A204.1 (cell line): ENCODE measurements around the gene LRRC36.

Experiments used
- FAIRE-seq: peaks from 2 replicates; lab custom pipeline; 2012; peaks lifted over from hg19 to GRCh38; lab: Jason Lieb, UNC

The LRRC36 gene, protein sequence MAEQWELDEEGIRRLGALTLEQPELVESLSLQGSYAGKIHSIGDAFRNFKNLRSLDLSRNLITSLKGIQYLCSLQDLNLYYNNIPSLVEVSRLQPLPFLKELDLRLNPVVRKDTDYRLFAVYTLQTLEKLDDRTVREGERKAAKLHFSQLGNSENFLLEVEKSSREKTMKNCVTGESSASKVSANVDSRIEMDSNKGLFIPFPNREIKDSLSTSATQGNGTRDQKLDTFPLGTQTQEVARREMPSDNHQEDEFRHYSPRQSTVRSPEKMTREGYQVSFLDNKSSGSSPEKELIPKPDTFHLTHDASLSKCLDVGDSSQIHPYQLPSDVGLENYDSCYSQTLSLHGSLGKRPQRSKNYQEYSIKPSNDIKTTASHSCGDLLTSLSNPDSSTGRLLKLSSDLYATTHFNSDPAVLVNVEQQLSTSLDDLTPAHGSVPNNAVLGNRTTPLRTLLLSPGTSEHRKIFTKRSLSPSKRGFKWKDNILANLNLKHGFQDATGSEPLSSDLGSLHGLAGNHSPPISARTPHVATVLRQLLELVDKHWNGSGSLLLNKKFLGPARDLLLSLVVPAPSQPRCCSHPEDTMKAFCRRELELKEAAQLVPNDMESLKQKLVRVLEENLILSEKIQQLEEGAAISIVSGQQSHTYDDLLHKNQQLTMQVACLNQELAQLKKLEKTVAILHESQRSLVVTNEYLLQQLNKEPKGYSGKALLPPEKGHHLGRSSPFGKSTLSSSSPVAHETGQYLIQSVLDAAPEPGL

DNA sequence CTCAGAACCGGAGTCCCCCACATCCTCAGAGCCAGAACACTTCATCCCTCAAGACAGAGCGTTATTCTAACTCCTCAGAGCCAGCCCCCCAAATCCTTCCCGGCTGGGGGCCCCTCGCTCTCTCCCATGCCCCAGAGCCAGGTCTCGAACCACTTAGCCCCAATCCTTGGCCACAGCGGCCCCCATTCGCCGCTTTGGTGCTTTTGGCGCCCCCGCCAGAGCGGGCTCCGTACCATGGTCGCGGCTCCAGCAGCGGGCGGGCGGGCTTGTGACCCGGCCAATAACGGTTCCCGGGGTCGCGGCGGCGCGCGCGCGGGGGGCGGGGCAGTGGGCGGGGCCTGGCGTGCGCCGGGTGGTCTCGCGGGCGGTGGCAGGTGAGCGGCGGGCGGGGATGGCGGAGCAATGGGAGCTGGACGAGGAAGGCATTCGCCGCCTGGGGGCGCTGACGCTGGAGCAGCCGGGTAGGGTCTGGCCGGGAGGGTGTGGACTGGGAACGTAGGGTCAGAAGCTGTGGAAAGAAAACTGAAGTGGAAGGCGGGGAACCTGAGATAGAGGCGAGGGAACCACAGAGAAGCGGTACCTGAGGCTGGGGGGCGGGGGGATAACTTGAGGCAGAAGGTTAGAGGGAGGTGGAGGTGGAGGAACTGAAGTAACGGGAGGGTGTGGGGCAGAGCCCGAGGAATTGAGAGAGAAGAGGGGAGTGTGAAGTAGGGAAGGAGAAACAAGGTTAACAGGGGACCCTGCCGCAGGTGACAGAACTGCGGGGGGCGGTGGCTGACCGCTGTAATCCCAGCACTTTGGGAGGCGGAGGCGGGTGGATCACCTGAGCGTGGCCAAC is at the start of gene LRRC36, which contains the start of gene KCTD19:
TSS of gene LRRC36 (plus strand) at position 344 of the 838 bp plus-strand sequence. CDS start at position 392, 48 bp downstream.
TSS of gene KCTD19 (minus strand) at position 270 of the 838 bp plus-strand sequence. CDS start at position 236, 34 bp downstream.
- no peak for FAIRE-seq

DNA sequence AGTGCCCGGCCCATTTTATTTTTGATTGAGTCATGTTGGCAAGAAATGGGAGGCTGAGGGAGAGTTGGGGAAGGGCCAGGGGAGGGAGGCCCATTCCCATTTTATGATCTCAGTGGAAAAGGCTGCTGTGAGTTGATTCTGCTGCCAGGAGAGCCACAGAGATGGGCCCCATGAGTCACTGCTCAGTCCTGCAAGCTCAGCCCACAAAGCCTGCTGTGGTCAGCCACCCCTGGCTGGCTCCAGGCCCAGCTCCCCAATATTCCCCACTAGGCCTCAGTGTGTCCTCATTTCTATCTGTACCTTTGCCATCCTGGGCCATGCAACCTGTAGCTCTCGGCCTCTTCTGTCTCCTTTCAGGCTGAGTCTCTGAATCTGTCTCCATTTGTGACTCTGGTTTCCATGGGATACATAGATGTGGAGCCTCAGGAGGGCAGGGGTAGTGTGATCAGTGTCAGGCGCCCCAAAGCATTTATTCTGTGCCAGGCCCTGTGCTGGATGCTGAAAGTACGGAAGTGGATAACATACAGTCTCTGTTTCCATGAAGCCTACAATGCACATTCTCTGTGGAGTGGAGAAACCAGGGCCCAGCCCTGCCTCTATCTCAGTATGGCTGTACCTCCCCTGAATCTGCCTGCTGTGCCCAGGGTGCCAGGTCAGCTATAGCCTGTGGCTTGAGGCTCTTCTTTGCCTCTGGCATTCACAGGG is 49.2 kb upstream of the LRRC36 start:
- FAIRE-seq: no peak

DNA sequence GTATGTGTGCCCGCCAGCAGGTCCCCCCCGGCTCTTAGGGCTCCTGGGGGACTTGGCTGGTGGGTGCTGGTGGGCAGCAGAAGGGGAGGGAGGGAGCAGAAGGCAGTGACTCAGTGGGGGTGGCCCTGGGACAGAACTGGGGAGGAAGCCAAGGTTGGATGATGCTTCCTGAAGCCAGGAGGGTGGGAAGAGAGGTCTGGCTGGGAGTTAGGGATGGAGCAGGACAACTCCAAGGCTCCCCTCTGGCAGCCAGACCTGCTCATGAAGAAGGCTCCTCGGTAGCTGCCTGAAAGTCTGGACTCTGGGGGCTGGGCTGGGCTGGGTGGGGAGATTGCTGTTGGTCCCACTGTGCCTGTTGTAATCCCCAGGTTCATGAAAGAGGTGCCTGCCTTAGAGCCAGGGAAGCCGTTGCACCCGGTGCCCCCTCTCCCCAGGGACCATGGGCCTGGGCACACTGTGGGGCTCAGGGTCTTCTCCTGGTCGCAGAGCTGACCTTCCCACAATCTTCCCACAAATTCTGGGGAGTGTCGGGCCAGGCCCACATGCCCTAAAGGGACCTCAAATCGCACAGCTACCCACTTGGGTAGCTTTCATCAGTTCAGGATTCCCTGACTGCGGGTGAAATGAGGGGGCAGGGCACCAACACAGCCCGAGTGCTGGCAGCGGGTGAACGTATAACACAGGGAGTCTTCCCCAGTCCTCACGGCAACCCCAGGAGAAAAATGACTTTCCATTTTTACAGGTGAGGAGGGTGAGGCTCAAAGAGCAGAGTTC is 48.4 kb upstream of the LRRC36 start:
- FAIRE-seq: no peak

DNA sequence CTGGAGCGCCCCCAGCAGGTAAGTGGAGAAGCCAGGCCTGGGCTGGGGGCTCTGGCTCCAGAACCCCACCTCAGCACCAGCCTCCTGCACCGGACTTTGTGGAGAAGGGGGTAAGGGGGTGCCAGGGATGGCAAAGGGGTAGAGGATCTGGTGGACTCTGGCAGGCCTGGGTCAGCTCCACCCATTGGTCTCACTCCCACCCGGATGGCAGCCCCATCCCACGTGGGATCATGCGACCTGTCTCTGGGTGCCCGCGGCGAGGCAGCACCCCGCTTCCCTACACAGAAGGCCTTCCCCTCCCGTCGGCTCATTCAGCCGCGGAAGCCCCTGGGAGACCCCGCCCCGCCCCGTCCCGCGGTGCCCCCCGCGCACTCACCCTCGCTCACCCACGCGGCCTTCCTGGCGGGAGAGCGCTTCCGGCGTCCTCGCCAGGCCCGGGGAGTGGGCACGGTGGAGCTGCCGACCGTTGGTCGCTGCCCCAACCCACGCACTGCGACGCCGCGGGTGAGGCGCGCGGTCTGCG is 47.8 kb upstream of the LRRC36 start:
- no peak for FAIRE-seq

DNA sequence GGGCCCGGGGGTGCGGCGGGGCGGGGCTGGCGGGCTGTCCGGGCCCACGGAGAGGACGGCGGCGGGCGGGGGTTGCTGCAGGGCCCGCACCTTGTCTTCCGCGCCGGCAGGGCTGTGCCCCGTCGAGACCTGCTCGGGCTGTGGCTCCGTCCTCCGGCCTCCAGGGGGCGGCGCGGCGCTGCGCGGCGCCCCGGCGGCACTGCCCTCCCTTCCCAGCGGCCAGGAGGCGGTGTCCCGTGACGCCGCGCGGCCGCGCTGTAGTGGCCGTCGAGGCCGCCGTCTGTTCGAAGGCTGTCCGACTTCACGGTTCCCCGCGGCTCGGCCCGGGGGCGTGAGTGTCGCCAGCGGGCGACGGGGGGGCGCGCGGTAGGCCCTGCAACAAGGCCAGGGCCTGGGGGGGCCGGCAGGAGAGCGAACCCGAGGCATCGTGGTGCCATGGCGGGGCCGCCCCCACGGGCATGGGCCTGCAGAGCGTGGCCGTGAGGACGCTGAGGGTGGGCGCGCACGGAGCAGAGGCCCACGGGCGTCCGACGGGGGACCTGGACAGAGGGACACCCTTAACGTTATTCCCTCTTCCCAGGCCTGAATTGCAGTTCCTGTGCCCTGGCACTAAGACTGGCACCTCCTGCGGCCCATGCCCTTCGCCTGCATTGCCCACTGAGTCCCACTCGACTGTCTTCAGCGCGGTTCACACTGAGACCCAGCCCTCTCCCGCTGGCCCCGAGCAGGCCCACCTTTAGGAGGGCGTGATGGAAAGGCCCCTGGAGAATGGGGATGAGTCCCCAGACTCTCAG is 47.1 kb upstream of the LRRC36 start, which contains the start of gene PLEKHG4:
TSS of gene PLEKHG4 (plus strand) at position 237 of the 794 bp plus-strand sequence. CDS start at position 750, 513 bp downstream.
- FAIRE-seq: no peak

DNA sequence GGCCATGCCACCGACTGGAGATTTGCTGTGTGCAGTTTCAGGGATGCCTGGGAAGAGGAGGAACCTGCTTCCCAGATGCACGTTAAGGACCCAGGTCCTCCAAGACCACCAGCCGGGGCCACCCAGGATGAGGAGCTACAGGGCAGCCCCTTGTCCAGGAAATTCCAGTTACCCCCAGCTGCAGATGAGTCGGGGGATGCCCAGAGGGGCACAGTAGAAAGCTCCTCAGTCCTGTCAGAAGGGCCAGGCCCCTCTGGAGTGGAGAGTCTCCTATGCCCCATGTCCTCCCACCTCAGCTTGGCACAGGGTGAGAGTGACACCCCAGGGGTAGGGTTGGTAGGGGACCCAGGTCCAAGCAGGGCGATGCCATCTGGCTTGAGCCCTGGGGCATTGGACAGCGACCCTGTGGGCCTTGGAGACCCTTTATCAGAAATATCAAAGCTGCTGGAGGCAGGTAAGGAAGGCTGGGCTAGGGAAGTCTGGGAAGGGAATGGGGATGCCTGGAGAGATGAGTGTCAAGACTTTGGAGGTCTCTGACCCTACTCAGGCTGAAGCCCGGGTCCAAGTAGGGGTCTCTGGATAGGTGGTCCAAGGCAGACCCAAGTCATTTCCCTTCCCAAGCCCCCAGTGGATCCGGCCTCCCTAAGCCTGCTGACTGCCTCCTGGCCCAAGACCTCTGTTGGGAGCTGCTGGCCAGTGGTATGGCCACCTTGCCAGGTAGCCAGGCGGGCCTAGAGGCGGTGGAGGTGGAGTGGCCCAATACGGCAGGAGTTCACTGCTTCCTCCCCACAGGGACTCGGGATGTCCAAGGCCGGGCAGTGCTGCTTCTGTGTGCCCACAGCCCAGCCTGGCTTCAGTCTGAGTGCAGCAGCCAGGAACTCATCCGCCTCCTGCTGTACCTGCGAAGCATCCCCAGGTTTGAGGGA is 46.3 kb upstream of the LRRC36 start:
- no peak for FAIRE-seq

DNA sequence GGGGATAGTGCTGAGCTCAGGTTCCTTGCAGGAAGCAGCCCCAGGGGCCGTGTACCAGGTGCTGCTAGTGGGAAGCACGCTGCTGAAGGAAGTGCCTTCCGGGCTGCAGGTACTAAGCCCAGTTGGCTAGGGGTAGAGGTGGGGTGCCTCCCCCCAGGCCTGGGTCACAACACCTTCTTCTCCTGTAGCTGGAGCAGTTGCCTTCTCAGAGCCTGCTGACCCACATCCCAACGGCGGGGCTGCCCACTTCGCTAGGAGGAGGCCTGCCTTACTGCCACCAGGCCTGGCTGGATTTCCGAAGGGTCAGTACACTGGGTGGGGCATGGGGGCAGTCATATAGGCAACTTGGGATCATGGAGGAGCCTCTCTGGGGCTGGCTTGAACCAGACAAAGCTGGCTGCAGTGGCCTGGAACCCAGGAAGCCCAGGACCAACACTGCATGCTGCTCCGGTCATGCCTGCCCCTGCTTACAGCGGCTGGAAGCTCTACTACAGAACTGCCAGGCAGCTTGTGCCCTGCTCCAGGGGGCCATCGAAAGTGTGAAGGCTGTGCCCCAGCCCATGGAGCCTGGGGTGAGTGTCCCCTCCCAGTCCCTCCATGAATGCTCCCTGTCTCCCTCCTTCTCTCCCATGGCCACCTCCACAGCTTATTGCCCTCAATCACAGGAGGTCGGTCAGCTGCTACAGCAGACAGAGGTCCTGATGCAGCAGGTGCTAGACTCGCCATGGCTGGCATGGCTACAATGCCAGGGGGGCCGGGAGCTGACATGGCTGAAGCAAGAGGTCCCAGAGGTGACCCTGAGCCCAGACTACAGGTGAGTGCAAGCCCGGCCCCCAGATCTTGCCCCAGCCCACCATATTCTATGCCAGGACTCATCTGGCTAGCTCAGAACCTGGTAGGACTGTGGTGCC is 44.8 kb upstream of the LRRC36 start:
- no peak for FAIRE-seq

DNA sequence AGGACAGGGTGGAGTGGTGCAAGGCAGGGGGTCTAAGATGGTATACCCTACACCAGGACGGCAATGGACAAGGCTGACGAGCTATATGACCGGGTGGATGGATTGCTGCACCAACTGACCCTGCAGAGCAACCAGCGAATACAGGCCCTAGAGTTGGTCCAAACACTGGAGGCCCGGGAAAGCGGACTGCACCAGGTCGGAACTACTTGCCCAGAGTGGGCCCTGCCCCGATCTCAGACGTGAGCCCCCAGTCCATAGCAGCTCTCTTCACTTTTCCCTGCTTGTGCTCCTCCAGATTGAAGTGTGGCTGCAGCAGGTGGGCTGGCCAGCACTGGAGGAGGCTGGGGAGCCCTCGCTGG is 44.2 kb upstream of the LRRC36 start:
- FAIRE-seq: no peak

DNA sequence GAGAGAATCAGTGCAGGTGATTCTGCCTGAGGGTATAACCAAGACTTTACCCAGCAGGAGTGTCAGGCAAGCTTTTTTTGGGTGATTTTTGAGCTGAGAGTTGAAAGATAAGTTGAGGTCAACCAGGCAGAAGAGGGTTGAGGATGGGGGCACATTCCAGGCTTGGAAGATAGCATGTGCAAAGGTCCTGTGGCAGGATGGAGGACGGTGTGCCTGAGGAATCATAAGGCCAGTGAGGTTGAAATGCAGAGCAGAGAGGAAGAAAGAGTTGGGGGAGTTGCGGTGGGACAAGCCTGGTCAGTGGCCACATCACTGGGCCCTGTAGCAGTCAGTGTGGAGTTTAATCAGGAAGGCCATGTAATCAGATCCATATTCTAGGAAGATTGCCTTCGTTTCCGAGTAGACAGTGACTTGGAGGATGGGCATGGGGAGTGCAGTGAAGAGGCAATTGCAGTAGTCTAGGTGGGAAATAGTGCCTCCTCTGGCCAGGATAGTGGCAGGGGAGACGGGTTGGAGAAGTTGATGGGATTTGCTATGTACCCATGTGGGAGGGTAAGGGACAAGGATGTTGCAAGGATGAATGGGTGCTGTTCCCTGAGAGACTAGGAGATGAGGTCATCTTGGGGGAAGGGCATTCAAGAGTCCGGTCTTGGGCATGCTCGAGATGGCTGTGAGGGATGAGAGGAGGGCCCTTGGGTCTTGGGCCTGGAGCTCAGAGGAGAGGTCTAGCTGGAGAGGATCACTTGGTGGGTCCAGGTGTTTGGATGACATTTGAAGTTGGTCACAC is 43.4 kb upstream of the LRRC36 start:
- no peak for FAIRE-seq

DNA sequence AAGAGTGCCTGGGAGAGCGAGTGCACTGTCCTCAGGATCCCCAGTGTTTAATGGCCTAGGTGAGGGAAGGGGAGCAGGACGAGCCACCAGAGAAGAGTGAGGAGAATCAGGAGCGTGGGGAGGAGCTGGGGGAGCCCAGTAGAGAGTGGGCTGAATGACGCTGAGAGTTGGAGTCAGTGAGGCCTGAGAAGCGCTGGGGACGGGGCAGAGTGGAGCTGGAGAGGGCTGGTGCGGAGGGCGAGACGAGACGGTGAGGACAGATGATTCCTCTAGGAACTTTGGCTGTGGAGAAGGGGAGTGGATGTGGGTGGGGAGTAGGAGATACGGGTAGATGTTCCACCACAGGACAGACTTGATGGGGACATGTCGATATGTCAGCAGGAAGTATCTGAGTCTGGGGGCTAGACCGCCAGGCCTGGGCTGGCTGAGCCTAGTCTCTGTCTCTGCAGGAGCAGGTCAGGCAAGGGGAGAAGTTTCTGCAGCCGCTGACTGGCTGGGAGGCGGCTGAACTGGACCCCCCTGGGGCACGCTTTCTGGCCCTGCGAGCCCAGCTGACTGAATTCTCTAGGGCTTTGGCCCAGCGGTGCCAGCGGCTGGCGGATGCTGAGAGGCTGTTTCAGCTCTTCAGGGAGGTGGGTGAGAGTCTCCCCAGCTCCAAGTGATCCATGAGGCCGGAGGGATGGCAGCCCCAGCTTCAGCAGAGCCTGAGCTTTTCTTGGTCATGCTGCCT is 42.6 kb upstream of the LRRC36 start:
- FAIRE-seq: no peak

DNA sequence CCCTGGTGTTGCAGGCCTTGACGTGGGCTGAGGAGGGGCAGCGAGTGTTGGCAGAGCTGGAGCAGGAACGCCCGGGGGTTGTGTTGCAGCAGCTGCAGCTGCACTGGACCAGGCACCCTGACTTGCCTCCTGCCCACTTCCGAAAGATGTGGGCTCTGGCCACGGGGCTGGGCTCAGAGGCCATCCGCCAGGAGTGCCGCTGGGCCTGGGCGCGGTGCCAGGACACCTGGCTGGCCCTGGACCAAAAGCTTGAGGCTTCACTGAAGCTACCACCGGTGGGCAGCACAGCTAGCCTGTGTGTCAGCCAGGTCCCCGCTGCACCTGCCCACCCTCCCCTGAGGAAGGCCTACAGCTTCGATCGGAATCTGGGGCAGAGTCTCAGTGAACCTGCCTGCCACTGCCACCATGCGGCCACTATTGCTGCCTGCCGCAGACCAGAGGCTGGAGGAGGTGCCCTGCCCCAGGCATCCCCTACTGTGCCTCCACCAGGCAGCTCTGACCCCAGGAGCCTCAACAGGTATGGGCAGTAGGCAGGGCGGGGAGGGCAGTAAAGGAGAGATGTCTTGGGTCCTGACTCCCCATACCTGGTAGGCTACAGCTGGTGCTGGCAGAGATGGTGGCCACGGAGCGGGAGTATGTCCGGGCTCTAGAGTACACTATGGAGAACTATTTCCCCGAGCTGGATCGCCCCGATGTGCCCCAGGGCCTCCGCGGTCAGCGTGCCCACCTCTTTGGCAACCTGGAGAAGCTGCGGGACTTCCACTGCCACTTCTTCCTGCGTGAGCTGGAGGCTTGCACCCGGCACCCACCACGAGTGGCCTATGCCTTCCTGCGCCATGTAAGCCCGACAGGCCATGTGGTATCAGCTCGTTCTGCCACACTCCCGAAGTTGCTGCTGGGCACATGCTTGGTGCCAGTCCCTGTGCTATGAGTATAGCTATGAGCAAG is 41.6 kb upstream of the LRRC36 start:
- FAIRE-seq: no peak

DNA sequence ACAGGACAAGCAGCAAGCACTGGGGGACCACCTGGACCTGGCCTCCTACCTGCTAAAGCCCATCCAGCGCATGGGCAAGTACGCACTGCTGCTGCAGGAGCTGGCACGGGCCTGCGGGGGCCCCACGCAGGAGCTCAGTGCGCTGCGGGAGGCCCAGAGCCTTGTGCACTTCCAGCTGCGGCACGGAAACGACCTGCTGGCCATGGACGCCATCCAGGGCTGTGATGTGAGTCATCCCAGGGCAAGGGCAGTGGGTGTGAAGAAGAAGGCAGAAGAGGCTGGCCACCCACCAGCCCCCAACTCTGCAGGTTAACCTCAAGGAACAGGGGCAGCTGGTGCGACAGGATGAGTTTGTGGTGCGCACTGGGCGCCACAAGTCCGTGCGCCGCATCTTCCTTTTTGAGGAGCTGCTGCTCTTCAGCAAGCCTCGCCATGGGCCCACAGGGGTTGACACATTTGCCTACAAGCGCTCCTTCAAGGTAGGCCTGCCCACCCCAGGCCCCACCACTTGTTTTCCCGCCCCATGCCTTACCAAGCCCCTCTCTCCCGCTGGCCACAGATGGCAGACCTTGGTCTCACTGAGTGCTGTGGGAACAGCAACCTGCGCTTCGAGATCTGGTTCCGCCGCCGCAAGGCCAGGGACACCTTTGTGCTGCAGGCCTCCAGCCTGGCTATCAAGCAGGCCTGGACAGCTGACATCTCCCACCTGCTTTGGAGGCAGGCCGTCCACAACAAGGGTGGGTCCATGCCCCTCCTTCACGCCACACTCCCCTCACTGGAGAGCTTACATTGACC is 40.0 kb upstream of the LRRC36 start:
- no peak for FAIRE-seq

DNA sequence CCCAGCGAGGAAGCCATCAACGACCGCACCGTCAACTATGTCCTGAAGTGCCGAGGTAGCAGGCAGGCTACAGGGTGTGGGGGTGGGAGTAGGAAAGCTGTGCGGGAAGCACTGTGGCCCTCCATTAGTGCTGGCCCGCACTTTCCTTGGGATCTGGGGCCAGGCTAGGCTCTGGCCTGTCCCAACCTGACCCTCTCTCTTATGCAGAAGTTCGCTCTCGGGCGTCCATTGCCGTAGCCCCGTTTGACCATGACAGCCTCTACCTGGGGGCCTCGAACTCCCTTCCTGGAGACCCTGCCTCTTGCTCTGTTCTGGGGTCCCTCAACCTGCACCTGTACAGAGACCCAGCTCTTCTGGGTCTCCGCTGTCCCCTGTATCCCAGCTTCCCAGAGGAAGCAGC is 38.7 kb upstream of the LRRC36 start:
- no peak for FAIRE-seq

DNA sequence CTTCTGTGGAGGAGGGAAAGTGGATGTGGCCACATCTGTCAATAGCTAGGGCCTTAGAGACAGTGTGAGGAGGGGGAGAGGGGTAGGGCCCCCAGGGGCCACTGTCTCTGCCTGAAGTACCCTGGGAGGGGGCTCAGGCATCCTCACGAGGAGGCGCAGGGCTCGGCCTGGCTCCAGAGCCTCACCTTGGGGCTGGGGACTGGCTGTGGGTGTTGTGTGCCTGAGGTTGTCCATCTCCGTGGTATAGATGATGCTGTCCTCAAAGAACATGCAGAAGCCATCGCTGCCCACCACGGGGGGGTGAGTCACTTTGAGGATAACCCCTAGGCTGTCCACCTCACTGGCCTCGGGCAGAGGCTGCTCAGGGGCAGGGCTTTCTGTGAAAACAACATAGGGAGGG is 35.2 kb upstream of the LRRC36 start:
- FAIRE-seq: no peak
